ENCODE measurements around the gene IFFO2. TPM values are rescaled to one million over a fixed set of nuclear protein-coding genes. Genes with fewer than 3 reads are reported as not detected.

Gene IFFO2
- total and polyA plus RNA-seq, 2 donors (not counting 1 experiment from before 2014, with no cell fraction given), result 16.8 to 19.2 TPM

DNA sequence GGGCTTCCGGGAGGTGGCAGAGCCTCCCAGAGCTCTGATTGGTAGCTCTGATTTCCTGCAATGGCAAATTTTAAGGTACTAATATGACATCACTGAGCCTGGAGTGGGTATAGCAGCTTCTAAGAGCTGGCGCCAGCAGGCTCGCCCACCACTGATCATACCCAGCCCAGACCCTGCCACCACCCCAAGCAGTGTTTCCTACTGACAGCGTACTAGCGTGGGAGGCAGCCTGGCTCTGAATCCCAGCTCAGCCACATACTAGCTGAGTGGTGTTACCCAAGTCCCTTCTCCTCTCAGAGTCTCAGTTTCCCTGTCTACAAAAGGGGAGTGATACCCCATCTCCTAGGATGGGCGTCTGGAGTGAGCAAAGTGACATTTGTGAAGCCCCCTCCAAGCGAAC is 41.1 kb downstream of the IFFO2 start:
- Histone ChIP-seq H3K4me1 (ENCODE audit: control insufficient read depth in 2 of 2, insufficient read depth in 2 of 2, low read length in 2 of 2) (peaks cover 0 to 7% of the 10 kb centered on the region in 2 donors), H3K79me2 (ENCODE audit: control insufficient read depth, insufficient read depth, low read length) (no peaks in the 10 kb centered on the region), H3K27ac (ENCODE audit: low read length in 2 of 2) (no peak overlapping the region), H3K4me2 (replicated peaks; ENCODE audit: low read depth, low read length, poor library complexity, severe bottlenecking) (no peak overlapping the region), H3K36me3 (replicated peaks in 1 of 2; ENCODE audit: control extremely low read depth in 1 of 2, control insufficient read depth in 1 of 2, extremely low read depth in 1 of 2, insufficient read depth in 2 of 2, low read length in 1 of 2) (peaks cover 0 to 34% of the 10 kb centered on the region in 2 experiments), H2AFZ (ENCODE audit: insufficient read depth, low read depth, low read length, poor library complexity, severe bottlenecking) (no peak overlapping the region), H4K20me1 (ENCODE audit: control insufficient read depth, insufficient read depth, low read length, poor library complexity, severe bottlenecking) (peaks cover 31% of the 10 kb centered on the region), H3K4me3 (ENCODE audit: control extremely low read depth in 1 of 5, extremely low read depth in 1 of 5, insufficient read depth in 1 of 5, low read depth in 2 of 5, low read length in 4 of 5) (no peak overlapping the region), H3K27me3 (replicated peaks in 1 of 4; ENCODE audit: control extremely low read depth in 1 of 4, control insufficient read depth in 3 of 4, insufficient read depth in 4 of 4, low read length in 3 of 4) (no peaks in the 10 kb centered on the region), H3K9me3 (ENCODE audit: control extremely low read depth in 1 of 3, control insufficient read depth in 2 of 3, insufficient read depth in 1 of 3, low read length in 2 of 3) (no peaks in the 10 kb centered on the region), H3K9ac (ENCODE audit: low read length) (no peak overlapping the region)
- TF ChIP-seq CTCF (IDR thresholded peaks at IDR 0.05) (no peak), EZH2 (IDR thresholded peaks at IDR 0.05; ENCODE audit: borderline replicate concordance, insufficient read depth, low read depth, low read length, poor library complexity, severe bottlenecking) (no peak)
- intact Hi-C loops (cut with micrococcal nuclease), result no loop called here
- CTCF ChIA-PET, result interaction anchor here (1.2 to 6.7 kb wide), 11 partner anchors 8 to 182 kb away, joined by 3 to 133 read pairs (median 25); partner anchors contain the start of genes ALDH4A1 and IFFO2
- POLR2A ChIA-PET, result interaction anchor here (0.7 kb wide), 1 partner anchor 27 kb away, joined by 4 read pairs; no protein-coding TSS in a partner anchor
- ATAC-seq (ENCODE audit: low read depth) (no peak), DNase-seq (no peak)
- Mint-ChIP-seq H3K4me1 (peaks cover 4% of the 10 kb centered on the region), H3K27ac (peak overlapping the region; percentile 26), H3K27me3 (no peaks in the 10 kb centered on the region), H3K4me3 (no peak overlapping the region), H3K9me3 (ENCODE audit: insufficient read depth) (no peaks in the 10 kb centered on the region)
- 96% methylated on average over 5 of the region's 7 CpGs for WGBS (ENCODE audit: insufficient coverage)

GRCh38 chr1:18913065-18913835 is 43.2 kb downstream of the IFFO2 start:
- Mint-ChIP-seq H3K9me3 (ENCODE audit: insufficient read depth) (no peaks in the 10 kb centered on the region), H3K27me3 (no peaks in the 10 kb centered on the region), H3K4me1 (peaks cover 13% of the 10 kb centered on the region), H3K4me3 (no peak overlapping the region), H3K27ac (peak overlapping the region; percentile 56)
- DNase-seq (peak; percentile 78), ATAC-seq (ENCODE audit: low read depth) (peak; percentile 88)
- peaks cover 7 to 16% of the 10 kb centered on the region in 2 donors for H3K4me1 ChIP-seq (ENCODE audit: control insufficient read depth in 2 of 2, insufficient read depth in 2 of 2, low read length in 2 of 2)
- POLR2A ChIA-PET, result interaction anchor here (0.9 to 1.9 kb wide), 3 partner anchors 13 to 54 kb away, joined by 5 to 19 read pairs (median 8); no protein-coding TSS in a partner anchor
- H3K9ac ChIP-seq (ENCODE audit: low read length), result no peak overlapping the region
- peaks cover 0 to 44% of the 10 kb centered on the region in 2 experiments for H3K36me3 ChIP-seq (replicated peaks in 1 of 2; ENCODE audit: control extremely low read depth in 1 of 2, control insufficient read depth in 1 of 2, extremely low read depth in 1 of 2, insufficient read depth in 2 of 2, low read length in 1 of 2)
- H3K27ac ChIP-seq (ENCODE audit: low read length in 2 of 2), result no peak overlapping the region
- H4K20me1 ChIP-seq (ENCODE audit: control insufficient read depth, insufficient read depth, low read length, poor library complexity, severe bottlenecking), result peaks cover 14% of the 10 kb centered on the region
- CTCF ChIA-PET, result interaction anchor here (0.6 to 6.7 kb wide), 26 partner anchors 9 to 200 kb away, joined by 3 to 133 read pairs (median 6); partner anchors contain the start of genes ALDH4A1 and IFFO2
- WGBS (ENCODE audit: insufficient coverage), result 50% methylated on average over 12 of the region's 22 CpGs
- intact Hi-C loops (cut with micrococcal nuclease), result loop anchor here (1.0 kb wide), 2 partner anchors 29 to 59 kb away; no protein-coding TSS in a partner anchor
- no peaks in the 10 kb centered on the region for H3K27me3 ChIP-seq (replicated peaks in 1 of 4; ENCODE audit: control extremely low read depth in 1 of 4, control insufficient read depth in 3 of 4, insufficient read depth in 4 of 4, low read length in 3 of 4)
- peaks cover 0 to 7% (median 0%) of the 10 kb centered on the region in 3 donors for H3K9me3 ChIP-seq (ENCODE audit: control extremely low read depth in 1 of 3, control insufficient read depth in 2 of 3, insufficient read depth in 1 of 3, low read length in 2 of 3)
- no peak overlapping the region for H3K4me3 ChIP-seq (ENCODE audit: control extremely low read depth in 1 of 5, extremely low read depth in 1 of 5, insufficient read depth in 1 of 5, low read depth in 2 of 5, low read length in 4 of 5)
- TF ChIP-seq CTCF (IDR thresholded peaks at IDR 0.05), result peak; percentile 89
- TF ChIP-seq EZH2 (IDR thresholded peaks at IDR 0.05; ENCODE audit: borderline replicate concordance, insufficient read depth, low read depth, low read length, poor library complexity, severe bottlenecking), result no peak
- no peak overlapping the region for H2AFZ ChIP-seq (ENCODE audit: insufficient read depth, low read depth, low read length, poor library complexity, severe bottlenecking)
- no peak overlapping the region for H3K4me2 ChIP-seq (replicated peaks; ENCODE audit: low read depth, low read length, poor library complexity, severe bottlenecking)
- no peaks in the 10 kb centered on the region for H3K79me2 ChIP-seq (ENCODE audit: control insufficient read depth, insufficient read depth, low read length)
